Activated CD8-positive, alpha-beta memory T cell treated with anti-CD3 and anti-CD28 coated beads, Interleukin-2, amount 50 U/mL, for 1 hour (primary cell): ENCODE results near the gene ANGPTL7.
"Not testable (repeated sequence)": the region's sequence is repeated elsewhere in the genome, so short reads cannot be mapped to it uniquely, and the experiment has no call there.

Experiments used
- DNase-seq: peaks from one replicate; pipeline ENCODE4 v3.0.0-alpha.2; 2020; ENCODE audit errors: extremely low read depth

Gene ANGPTL7

DNA sequence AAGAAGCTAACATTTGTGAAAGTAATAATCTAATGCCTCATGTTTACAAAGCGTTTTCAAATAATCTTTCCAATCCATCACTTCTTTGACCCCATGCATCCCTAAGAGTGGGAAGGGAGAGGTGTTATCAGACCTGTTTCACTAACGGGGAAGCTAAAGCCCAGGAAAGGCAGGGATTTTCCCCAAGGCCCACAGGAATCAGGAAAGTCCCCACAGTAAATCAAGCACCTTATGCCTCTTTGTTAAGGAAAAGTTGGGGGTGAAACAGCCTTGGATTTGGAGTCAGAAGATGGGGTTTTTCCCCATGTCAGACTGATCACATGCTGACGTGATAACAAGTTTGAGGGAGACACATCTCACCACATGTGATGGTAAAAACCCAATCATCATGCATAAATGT, 20.0 kb upstream of the ANGPTL7 start:
- DNase-seq: no peak

DNA sequence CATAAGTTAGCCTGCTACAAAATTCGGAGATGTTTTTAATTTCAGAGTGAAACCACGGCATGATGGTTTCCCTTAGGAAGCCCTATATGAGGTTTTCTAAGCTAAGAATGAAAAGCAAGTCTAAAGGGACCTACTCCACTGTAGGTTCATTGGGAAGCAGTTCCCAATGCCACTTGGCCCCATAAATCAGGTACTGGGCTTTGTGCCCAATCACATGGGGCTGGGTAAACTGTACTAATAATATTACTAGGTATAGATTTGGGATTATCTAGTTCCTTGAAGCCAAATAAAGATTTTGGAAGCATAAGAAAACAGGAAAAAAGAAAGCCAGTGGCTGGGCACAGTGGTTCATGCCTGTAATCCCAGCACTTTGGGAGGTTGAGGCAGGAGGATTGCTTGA, 19.1 kb upstream of the ANGPTL7 start:
- DNase-seq: no peak

DNA sequence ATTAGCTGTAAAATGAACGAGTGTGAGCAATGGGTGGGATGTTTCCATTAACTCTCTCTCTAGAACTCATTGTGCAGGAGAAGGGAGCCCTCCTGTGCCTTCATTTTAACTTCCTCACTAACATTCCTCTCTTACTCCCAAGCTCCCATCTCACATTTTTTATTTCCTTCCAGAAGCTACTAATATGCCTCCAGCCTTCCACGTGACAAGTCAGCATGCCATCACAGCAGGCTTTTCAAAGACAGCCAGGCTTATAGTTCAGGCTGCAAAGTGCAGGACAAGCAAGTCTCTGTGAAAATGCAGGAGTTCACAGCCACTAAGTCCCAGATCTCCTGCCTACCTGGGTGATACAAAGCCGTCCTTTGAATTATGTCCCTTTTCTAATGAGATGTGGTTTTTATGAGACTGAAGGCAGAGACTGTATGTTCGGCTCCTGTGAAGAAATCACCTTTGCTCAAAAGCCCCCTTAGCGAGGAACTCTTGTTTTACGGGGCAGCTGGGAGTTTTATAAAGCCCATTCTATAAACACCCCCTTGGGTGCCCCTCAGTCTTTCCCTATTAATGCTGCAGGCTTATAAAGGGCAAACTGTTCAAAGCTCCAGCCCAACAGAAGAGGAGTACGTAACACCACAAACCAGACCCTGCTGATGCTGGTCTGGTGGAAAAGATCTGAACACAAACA, 14.8 kb upstream of the ANGPTL7 start:
- no peak for DNase-seq

DNA sequence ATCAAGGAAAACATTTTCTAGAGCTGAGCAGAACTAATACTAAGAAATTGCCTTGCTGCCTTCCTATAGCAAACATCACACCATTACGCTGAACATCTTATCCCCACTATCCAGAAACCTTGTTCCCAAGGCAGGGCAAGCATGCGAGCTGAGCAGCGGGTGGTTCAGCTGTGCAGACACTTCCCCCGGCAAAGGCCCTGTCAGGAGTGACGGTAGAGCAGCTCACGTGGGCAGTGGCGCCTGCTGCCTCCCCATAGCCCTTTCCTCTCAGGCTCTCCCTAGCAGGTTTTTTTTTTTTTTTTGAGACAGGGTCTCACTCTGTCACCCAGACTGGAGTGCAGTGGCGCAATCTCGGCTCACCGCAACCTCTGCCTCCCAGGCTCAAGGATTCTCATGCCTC, 13.7 kb upstream of the ANGPTL7 start:
- no peak for DNase-seq

DNA sequence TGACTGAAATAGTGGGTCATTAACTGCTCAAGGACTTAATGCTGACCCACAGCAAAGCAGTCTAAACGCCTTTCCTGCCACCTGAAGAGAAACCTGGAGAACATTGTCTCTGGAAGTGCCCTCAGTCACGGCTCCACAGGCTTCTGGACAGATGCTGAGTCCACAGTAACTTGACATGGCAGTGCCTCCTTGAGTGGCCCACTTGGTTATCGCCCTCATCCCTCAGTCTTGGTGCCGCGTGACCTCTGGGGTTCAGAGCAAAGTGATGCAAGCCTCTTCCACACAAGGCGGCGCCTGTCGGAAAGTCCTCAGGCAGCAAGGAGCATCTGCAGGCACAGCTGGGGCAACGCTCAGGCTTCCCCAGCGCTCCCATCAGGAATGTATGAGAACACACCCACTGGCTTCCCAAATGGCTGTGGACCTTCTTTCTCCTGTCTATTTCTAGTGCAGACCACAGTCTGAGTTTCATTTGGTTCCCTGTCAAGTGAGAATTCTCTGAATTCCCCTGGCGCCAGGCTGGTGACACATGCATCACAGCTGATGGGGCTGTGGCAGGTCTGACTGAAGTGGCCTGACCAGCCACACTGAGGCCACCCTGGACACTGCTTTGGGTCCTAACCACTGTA, 13.0 kb upstream of the ANGPTL7 start:
- no peak for DNase-seq

DNA sequence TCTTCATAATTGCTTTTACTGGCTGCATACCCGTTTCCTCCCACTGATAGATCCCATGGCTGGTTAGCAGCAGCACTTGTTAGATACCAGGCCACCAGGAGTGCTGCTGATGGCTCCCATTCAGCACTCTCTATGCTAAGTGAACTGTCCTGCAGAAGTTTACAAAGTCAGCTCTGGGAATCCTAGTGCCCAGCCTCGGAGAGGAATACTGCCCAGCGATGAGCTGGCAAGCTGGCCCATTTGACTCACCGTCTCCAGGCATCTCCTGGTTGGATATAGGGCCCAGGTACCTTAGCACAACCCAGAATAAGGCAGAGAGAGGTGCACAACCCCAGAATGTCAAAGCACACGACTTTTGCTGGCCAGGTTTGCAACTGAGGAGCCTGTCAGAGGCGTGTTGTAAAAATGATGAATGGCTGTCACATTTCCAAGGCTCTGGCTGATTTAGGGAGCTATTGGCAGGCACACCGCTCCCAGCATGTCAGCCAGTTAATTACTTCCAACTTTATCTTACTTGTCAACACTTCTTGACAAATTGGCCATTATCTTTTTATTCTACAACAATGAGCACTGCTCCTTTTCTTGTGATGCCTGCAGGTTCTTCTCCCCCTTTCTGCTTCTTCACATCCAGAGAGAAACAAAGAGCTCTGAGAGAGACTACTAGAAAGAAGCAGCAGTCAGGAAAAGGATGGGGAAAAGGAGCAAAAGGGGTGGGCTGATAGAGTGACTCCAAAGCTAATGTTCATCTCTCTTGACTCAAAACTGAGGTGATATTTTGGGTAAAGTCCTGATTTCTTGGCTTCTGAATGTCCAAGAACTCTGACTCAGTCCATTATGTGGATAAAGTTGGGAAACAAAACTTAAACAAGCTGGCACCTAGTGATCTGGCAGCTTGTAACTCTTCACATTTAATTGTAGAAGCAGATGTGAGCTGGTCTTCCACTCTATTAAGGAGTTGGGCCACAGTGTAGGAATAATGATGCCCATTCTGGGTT, 10.8 kb upstream of the ANGPTL7 start:
- no peak for DNase-seq

DNA sequence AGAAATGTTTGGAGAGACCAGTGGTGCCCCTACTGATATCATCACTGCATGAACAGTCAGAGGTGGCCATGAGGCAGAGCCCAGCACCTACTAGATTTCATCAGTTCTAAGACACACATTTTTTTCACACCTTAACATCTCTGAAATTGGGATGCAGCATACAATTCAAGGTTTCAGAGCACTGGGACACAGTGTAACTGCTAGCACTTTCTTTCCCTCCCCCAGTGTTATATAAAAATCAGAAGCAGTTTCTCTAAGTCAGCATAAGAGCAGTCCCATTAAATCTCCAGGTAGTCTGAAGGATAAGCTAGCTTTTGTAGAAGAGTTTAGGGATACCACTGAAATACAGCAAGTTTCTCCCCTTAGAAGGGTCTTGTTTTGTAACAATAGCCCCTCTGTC, 10.0 kb upstream of the ANGPTL7 start:
- DNase-seq: no peak

DNA sequence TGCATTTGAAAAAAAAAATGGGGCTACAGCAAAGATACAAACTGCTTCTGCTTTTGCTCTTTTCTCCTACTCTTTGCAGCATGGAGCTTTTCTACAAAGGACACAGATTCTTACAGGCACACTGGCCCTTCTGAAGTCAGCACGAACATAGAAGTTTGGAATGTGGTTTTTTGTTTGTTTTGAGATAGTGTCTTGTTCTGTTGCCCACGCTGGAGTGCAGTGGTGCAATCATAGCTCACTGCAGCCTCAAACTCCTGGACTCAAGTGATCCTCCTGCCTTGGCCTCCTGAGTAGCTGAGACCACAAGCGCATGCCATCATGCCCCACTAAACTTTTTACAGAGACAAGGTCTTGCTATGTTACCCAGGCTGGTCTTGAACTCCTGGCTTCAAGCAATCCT, 9.4 kb upstream of the ANGPTL7 start:
- DNase-seq: not testable (repeated sequence)

DNA sequence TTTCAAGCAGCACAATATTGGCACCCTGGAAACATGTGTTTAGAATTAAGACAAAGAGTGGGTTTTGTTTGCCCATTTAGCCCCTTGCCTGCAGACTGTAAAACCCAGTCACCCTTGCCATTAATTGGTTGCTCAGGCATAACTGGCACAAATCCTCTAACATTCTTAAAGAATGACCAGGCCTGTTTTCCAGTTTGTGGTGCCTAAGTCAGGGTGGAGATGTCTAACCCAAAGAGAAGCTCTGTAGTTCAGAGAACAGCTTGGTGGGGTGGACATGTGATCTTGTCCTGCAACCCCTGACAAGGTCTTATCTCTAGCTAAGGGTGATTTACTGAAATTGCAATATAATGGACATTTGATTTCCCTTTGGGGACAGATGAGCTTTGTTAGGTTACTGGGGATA, 8.8 kb upstream of the ANGPTL7 start:
- no peak for DNase-seq

DNA sequence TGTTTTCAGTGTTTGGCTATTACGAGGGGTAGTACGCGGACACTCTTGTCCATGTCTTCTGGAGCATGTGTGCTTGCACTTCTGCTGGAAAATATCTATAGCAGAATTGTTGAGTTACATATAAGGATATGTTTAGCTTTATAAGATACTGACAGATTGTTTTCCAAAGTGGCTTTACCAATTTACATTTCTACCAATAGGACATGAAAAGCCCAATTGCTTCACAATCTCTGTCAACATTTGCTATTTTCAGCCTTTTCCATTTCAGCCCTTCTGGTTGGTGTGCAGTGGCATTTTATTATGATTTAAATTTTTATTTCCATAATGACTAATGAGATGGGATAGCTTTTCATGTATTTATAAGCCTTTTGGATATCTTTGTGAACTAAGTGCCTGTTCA, 6.3 kb upstream of the ANGPTL7 start:
- no peak for DNase-seq

DNA sequence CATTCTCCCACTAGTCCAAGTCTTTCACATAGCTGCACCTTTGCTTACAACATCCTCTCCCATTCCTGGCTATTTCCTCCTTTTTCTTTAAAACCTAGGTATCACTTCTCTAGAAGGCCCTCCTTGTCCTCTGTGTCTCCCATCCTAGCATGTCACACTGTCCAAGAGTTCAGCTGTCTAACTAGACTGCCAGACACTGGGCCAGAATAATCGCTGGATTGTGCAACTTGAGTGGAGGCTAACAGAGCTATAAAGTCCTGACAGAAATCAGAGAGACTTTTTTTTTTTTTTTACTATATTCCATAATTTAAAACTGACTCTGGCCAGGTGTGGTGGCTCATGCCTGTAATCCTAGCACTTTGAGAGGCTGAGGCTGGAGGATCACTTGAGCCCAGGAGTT, 4.2 kb upstream of the ANGPTL7 start:
- DNase-seq: no peak

DNA sequence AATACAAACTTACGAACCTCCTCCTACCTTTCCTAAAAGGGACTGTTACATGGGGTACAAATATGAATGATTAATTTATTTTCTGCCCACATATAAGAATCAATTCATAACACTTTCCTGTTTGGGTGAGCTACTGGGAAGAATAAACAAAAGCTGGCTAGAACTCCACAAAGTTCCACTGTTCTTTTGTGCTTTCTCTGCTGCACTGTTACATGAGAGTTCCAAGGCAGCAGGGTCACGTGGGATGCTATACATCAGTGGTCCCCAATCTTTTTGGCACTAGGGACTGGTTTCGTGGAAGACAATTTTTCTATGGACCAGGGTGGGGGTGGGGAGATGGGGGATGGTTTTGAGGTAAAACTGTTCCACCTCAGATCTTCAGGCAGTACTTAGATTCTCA, 2.2 kb upstream of the ANGPTL7 start:
- DNase-seq: no peak

DNA sequence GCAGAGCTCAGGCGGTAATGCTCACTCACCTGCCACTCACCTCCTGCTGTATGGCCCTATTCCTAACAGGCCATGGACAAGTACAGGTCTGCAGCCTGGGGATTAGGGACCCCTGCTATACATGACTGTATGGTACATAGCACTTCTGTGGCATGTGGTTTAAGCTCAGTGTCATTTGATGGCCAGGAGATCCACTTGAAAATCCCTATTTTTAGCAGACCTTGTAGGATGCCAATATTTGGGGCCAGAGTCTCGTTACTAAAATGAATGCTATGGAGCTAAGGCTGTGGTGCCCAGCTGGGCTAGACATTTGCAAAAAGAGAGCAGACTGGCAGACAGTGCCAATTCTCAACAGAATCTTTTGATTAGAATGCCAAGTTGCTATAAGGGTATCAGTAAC, 1.7 kb upstream of the ANGPTL7 start:
- no peak for DNase-seq

DNA sequence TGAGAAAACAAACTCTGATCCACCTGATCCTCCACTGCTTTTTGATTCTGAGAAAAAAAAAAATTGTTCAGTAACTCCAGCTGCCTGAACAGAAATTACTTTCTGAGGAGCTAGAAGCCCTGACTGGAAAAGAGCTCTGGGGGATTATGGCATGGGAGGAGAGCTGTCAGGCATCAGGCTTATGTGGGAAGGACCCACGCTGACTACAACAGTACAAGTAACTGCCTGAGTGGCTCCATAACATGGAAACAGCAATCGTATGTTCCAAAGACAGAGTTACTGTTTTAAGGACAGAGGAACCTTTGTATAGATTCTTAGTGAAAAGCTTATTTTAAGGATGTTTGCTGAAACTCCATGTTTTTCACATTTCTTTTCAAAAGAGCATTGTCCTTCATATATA, 1.2 kb upstream of the ANGPTL7 start:
- no peak for DNase-seq

DNA sequence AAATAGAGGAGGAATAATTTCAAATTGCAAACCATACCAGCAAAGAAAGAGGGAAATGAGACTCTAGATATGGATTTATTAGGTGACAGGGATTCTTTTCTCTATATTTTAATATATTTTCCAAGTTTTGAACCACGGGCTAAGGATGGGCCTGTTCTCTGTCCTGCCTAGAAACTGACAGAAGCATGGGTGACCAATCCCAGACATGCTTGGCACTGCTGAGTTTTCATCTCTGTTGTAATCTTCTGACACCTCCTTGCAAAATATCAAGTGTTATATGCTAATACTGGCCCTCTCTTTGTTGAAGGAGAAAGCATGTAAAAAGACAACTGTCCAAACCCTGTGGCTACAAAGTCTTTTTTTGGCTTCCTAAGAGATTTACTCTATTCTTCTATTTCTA, 774 bp upstream of the ANGPTL7 start:
- DNase-seq: no peak

DNA sequence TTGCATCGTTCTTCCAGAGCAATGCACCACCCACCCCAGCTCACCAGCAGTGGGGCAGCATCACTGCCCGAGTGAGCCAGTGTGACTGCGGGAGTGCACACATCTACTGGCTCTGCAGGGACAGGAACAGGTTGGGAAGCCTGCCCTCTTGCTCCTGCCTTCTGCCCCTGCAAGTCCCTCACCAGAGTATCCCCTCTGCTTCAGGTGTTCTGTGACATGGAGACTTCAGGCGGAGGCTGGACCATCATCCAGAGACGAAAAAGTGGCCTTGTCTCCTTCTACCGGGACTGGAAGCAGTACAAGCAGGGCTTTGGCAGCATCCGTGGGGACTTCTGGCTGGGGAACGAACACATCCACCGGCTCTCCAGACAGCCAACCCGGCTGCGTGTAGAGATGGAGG, 4.2 kb downstream of the ANGPTL7 start:
- DNase-seq: no peak

DNA sequence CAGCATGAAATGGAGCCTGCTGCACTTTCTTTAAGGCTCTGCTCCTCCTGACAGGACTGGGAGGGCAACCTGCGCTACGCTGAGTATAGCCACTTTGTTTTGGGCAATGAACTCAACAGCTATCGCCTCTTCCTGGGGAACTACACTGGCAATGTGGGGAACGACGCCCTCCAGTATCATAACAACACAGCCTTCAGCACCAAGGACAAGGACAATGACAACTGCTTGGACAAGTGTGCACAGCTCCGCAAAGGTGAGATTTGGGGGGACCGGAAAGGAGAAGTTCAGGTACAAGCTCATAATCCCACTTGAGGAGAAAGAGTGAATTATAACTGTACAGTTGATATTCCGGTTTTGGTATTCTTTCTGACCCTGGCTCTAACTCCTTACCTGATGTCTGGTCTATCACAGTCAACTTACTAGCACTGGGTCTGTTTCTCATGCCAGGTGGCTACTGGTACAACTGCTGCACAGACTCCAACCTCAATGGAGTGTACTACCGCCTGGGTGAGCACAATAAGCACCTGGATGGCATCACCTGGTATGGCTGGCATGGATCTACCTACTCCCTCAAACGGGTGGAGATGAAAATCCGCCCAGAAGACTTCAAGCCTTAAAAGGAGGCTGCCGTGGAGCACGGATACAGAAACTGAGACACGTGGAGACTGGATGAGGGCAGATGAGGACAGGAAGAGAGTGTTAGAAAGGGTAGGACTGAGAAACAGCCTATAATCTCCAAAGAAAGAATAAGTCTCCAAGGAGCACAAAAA, 5.4 kb downstream of the ANGPTL7 start:
- no peak for DNase-seq

DNA sequence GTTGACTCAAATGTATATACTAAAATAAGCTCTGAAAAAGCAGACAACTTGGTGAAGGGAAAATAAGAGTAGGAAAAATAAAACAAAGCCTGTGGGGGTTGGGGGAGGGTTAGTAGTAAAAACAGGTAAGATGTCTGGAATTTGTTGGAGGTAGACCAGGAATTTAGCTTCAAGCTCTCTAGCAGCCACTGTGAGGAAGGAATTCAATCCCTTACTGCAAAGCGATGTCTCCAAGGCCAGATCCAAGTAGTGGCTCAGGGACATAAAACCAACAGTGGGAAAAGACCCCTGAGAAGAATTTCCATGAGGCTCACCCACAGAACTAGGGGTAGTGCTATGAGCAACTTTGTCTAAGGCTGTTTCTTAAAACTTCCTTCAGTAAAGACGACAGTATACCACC, 7.8 kb downstream of the ANGPTL7 start:
- no peak for DNase-seq

DNA sequence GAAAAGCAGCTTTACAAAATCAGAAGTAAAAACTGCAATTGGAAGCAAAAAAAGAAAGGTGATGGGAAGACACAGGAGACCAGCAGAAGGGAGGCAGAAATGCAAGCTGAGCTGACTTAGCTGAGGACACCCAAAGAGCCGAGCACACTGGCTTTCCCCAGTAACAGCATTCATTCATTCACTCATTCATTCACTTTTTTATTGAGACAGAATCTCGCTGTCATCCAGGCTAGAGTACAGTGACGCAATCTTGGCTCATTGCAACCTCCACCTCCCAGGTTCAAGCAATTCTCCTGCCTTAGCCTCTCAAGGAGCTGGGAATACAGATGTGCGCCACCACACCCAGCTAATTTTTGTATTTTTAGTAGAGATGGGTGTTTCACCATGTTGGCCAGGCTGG, 8.2 kb downstream of the ANGPTL7 start:
- no peak for DNase-seq

DNA sequence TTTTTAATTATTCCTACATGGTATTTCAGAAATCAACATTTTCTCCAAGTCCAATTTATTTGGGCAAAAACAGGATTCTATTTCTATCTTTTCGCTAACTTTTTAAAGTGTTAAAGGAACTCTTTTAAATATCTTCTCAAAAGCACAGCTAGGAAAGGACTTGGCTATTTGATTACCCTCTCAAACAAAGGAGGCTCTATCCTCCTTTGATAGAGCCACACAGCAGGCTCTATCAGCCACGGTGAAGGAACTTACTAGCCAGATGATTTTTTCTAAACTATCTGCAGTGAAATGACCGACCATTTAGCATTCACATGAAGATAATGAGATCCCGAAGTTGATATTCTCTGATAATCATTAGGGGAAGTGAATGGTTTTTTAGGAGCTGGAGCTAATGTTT, 9.1 kb downstream of the ANGPTL7 start:
- no peak for DNase-seq

DNA sequence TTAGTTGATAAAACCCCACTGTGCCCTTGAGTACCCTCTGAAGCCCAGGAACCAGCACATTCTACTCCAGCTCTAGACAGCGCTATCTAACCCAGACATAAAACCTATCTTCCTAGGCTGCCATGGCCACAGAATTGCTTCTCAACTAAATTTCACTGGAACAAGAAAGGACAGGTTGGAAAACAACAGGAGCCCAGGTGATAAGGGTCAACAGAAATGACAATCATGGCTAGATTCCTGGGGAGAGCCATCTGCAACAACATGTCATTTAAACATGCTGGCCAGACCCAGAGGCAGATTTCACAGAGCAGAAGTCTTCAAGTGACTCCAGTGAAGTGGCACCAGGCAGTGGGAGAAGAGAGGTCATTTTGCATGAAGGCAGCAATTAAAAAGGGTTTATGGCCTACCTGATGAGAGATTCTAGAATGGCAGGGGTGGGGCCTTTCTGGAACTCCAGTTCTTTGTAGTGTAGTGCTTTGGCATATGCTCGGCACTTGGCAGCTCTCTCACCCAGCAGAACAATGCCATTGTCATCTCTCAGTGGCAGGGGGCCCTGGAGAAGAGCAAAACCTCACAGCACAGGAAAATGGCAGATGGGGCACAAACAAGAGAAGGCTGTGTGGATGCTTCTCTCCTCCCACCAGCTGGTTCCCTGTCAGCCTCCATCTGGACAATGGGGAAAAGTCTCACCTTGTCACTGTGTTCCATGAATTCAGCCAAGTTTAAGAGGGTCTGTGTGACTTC, 9.9 kb downstream of the ANGPTL7 start:
- DNase-seq: no peak
